ENCODE results near the gene POMT2.

DNA sequence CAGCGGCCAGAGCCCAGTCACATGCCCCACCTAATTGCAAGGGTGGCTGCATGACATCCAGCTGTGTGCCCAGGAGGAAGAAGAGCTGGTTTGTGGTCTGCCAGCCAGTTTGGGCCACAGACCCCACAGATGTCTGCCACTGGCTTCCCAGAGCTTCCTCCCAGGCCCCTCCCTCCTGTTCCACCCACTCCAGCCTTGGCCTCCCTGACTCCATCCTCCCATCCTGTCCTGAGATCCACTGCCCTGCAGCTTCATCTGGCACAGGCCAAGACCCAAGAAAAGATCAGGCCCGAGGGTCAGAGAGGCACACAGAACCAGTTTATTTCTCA is 55.5 kb downstream of the POMT2 start:
- TF ChIP-seq, protein P1, sequence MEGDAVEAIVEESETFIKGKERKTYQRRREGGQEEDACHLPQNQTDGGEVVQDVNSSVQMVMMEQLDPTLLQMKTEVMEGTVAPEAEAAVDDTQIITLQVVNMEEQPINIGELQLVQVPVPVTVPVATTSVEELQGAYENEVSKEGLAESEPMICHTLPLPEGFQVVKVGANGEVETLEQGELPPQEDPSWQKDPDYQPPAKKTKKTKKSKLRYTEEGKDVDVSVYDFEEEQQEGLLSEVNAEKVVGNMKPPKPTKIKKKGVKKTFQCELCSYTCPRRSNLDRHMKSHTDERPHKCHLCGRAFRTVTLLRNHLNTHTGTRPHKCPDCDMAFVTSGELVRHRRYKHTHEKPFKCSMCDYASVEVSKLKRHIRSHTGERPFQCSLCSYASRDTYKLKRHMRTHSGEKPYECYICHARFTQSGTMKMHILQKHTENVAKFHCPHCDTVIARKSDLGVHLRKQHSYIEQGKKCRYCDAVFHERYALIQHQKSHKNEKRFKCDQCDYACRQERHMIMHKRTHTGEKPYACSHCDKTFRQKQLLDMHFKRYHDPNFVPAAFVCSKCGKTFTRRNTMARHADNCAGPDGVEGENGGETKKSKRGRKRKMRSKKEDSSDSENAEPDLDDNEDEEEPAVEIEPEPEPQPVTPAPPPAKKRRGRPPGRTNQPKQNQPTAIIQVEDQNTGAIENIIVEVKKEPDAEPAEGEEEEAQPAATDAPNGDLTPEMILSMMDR (conservative IDR thresholded peaks at IDR 0.05; ENCODE audit: low read length) = no peak
- no peak for TF ChIP-seq EZH2phosphoT487 (IDR thresholded peaks at IDR 0.05; ENCODE audit: borderline replicate concordance, low read depth, low read length)
